HUES64 (cell line): ENCODE measurements around the gene APMAP. TPM values are rescaled to one million over a fixed set of nuclear protein-coding genes. Genes with fewer than 3 reads are reported as not detected.
A peak's percentile ranks its signal among the peaks of the same experiment; 100 is the strongest.

ENCODE experiments used
- H3K27ac ChIP-seq: 2 replicates; pipeline ENCODE4 v1.7.0; 2013; ENCODE audit warnings: low read depth, low read length, inconsistent platforms
- H3K27me3 ChIP-seq: 2 replicates; pipeline ENCODE4 v1.6.1; 2013; ENCODE audit warnings: mild to moderate bottlenecking, low read length; ENCODE audit not compliant: insufficient read depth
- H3K36me3 ChIP-seq: 2 replicates; pipeline ENCODE4 v1.6.1; 2013; ENCODE audit warnings: mild to moderate bottlenecking, low read length; ENCODE audit not compliant: insufficient read depth
- H3K4me1 ChIP-seq: 2 replicates; pipeline ENCODE4 v1.6.1; 2013; ENCODE audit warnings: mild to moderate bottlenecking, low read length, moderate library complexity; ENCODE audit not compliant: insufficient read depth
- H3K4me3 ChIP-seq: 2 replicates; pipeline ENCODE4 v1.5.1; 2013; ENCODE audit warnings: mild to moderate bottlenecking, low read length, moderate library complexity
- H3K9ac ChIP-seq: 2 replicates; pipeline ENCODE4 v1.6.1; 2013; ENCODE audit warnings: mild to moderate bottlenecking, low read depth, low read length
- H3K9me3 ChIP-seq: 2 replicates; pipeline ENCODE4 v1.6.1; 2013; ENCODE audit warnings: low read depth, low read length; ENCODE audit not compliant: insufficient read depth
- WGBS: fragments of 150-250, 120-280 bp; methylation state at CpG from one replicate; pipeline ENCODE4 v1.1.7; 2013; ENCODE audit warnings: missing lambda C conversion rate; 5-methylcytosine and 5-hydroxymethylcytosine counted together
- polyA plus RNA-seq, 2 experiments: library from polyadenylated mRNA; stranded (reverse); fragments of 50-300 nt; gene quantifications; one replicate each; pipeline ENCODE4 v1.2.3, GENCODE V29; 2013

APMAP gene
- polyA plus RNA-seq (2013, experiment 1 of 2) = 47.7 TPM
- 46.9 TPM for polyA plus RNA-seq (2013, experiment 2 of 2)

DNA sequence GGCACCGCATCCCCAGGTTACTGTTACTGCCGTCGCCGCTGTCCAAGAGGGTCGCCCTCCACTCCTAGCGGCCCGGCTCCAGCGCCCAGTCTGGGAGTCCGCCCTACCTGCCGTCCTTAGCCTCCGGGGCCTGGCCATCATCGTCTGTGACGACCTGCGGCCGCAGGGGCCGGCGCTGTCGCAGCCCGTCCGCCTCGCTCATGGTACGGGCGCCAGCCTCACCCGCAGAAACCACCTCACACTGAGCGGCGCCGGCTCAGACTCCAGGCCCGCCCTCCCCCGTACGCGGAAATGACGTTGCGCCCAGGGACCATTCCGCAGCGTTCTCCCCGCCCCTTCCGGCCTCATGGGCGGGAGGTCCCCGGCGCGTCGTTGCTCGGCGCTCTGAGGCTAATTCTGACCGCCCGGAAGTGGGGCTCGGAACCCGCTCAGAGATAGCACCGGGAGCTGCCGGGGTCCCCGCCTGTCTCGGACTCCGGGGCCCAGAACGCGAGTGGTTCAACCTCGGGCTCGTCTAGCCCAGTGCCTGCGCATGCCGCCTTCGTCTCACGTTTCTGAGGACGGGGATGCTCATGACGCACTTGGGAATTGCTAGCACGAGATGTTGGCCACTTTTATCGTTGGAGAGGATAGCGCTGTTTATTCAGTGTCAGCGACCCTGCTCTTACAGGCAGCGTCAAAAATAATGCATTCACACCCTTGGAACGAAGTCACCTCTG lies at the start of gene APMAP:
Gene APMAP (minus strand): TSS at position 265 of the 719 bp plus-strand sequence. CDS start 63 bp downstream, at position 202.
- WGBS = under 1% methylated on average over 69 of the region's 69 CpGs
- H3K9ac ChIP-seq = peak within 1 kb of the TSS; percentile 75
- H3K27ac ChIP-seq = peak within 1 kb of the TSS; percentile 78

DNA sequence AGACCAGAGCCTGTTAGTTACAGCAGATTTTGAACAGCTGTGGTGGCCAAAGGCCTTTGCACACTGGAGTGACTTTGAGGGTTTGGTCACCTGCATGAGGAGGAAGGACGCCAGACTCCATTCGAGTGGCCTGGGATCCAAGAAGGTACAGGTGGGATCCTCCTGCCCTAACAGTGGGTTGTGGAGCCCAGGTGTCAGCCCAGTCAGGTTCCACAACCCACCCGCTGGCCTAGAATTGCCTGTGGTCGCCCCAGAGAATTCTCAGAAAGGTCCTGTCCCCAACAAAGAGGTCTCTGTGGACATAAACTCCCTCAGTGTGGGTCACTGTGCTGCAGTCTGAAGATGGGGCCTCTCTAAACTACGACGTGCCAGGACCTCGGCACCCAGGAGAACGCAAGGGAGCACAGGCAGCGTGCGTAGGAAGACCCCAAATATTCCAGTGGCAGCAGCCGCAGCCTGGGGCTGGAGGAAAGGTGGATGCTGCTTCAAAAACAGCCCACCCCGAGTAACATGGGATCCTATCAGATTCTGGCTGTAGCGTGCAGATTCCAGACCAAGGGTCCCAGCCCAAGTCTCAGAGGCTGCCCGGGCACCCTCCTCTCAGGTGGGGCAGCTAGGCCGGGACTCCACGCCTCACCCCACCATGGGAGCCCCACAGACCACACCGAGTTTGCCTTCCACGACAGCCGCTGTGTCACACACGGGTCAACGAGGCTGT lies 49.4 kb upstream of the APMAP start:
- no peak overlapping the region for H3K27ac ChIP-seq
- H3K4me1 ChIP-seq = no peaks in the 10 kb centered on the region
- WGBS = 93% methylated on average over 21 of the region's 21 CpGs
- no peak overlapping the region for H3K4me3 ChIP-seq
- no peaks in the 10 kb centered on the region for H3K36me3 ChIP-seq
- no peaks in the 10 kb centered on the region for H3K27me3 ChIP-seq
- no peaks in the 10 kb centered on the region for H3K9me3 ChIP-seq
- H3K9ac ChIP-seq = no peak overlapping the region

More for the DNA sequence above, at the start of gene APMAP:
- Histone ChIP-seq H3K4me3 (peak within 1 kb of the TSS; percentile 92), H3K36me3 (no peaks in the 10 kb centered on the region), H3K27me3 (peaks cover 3% of the 10 kb centered on the region; the same call in 1 of the 2 replicates), H3K4me1 (peaks cover 19% of the 10 kb centered on the region), H3K9me3 (no peaks in the 10 kb centered on the region)

GRCh38 chr20:25040438-25040831 lies 47.9 kb upstream of the APMAP start:
- H3K9me3 ChIP-seq = no peaks in the 10 kb centered on the region
- WGBS = 91% methylated on average over 6 of the region's 6 CpGs
- no peaks in the 10 kb centered on the region for H3K36me3 ChIP-seq
- H3K27me3 ChIP-seq = no peaks in the 10 kb centered on the region; the same call in 1 of the 2 replicates
- no peak overlapping the region for H3K4me3 ChIP-seq
- no peaks in the 10 kb centered on the region for H3K4me1 ChIP-seq
- H3K27ac ChIP-seq = no peak overlapping the region
- no peak overlapping the region for H3K9ac ChIP-seq

DNA sequence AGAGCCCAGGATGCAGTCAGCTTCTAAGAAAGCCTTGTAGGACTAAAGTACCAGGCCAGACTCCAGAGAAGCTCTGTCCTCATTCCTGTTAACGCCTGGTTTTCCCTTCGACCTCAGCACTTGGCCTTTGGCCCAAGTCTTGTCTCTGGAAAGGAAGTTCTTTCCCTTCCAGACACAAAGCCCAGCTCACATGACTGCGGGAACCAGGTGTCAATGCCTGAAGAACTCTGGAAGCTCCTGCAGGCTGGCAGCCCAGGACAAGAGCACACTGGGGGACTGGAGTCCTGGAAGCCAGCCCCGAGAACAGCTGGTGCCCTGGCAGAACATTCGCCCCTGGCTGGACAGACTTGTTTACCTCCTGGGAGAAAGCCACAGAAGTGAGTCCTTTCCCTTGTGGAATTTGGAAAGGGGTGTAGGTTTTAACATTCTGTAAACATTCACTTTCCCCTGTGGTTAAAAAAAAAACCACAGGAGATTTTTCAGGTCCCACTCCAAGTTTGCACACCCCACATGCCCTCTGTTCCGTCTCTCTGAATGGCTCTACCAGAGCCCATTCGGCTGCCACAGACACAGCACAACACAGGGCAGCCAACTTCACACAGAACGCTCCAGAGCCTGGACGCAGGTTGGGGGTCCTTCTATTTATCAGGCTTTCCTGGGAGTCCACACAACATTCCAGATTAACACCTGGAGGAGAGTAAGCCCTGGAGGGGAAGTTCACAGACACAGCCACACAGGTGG lies 47.3 kb upstream of the APMAP start:
- H3K4me1 ChIP-seq = no peaks in the 10 kb centered on the region
- H3K4me3 ChIP-seq = no peak overlapping the region
- H3K36me3 ChIP-seq = no peaks in the 10 kb centered on the region
- H3K27ac ChIP-seq = no peak overlapping the region
- no peaks in the 10 kb centered on the region; the same call in 1 of the 2 replicates for H3K27me3 ChIP-seq
- no peaks in the 10 kb centered on the region for H3K9me3 ChIP-seq
- WGBS = 93% methylated on average over 9 of the region's 9 CpGs
- no peak overlapping the region for H3K9ac ChIP-seq

GRCh38 chr20:25038591-25039015 lies 46.1 kb upstream of the APMAP start:
- 88% methylated on average over 6 of the region's 6 CpGs for WGBS
- Histone ChIP-seq H3K9ac (no peak overlapping the region), H3K36me3 (no peaks in the 10 kb centered on the region), H3K27me3 (no peaks in the 10 kb centered on the region; the same call in 1 of the 2 replicates), H3K4me1 (no peaks in the 10 kb centered on the region), H3K27ac (no peak overlapping the region), H3K9me3 (no peaks in the 10 kb centered on the region), H3K4me3 (no peak overlapping the region)

GRCh38 chr20:25038103-25038410 lies 45.5 kb upstream of the APMAP start:
- no peak overlapping the region for H3K27ac ChIP-seq
- no peaks in the 10 kb centered on the region for H3K36me3 ChIP-seq
- no peak overlapping the region for H3K4me3 ChIP-seq
- no peaks in the 10 kb centered on the region for H3K9me3 ChIP-seq
- H3K9ac ChIP-seq = no peak overlapping the region
- peaks cover 2% of the 10 kb centered on the region; the same call in 1 of the 2 replicates for H3K4me1 ChIP-seq
- H3K27me3 ChIP-seq = no peaks in the 10 kb centered on the region; the same call in 1 of the 2 replicates
- 89% methylated on average over 3 of the region's 3 CpGs for WGBS

- no peaks in the 10 kb centered on the region; the same call in 1 of the 2 replicates for H3K27me3 ChIP-seq
- 92% methylated on average over 15 of the region's 15 CpGs for WGBS
- no peak overlapping the region for H3K4me3 ChIP-seq
- peaks cover 3% of the 10 kb centered on the region; the same call in 1 of the 2 replicates for H3K4me1 ChIP-seq
- H3K27ac ChIP-seq = no peak overlapping the region
- H3K9ac ChIP-seq = no peak overlapping the region
- H3K36me3 ChIP-seq = no peaks in the 10 kb centered on the region
- no peaks in the 10 kb centered on the region for H3K9me3 ChIP-seq
Observed at GRCh38 chr20:25037288-25038102, 44.9 kb upstream of the APMAP start.

DNA sequence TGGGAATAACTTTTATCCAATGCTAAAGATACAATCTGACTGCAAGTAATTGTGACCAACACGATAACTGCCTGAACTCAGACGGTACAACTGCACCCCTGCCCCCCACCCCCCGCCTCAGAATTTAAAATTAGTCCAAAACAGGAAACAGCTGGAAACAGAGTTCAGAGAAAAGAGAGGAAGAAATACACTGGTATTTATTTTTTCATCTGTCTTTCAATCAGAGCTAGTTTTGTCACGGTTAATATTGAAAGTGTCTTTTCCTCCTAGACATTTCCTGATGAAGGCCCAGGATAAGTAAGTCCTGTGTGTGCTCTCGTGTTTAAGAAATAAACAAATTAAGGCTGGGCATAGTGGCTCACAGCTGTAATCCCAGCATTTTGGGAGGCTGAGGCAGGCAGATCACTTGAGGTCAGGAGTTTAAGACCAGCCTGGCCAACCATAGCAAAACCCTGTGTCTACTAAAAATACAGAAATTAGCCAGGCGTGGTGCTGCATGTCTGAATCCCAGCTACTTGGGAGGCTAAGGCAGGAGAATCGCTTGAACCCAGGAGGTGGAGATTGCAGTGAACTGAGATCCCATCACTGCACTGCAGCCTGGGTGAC lies 43.9 kb upstream of the APMAP start:
- H3K27ac ChIP-seq = no peak overlapping the region
- 87% methylated on average over 6 of the region's 7 CpGs for WGBS
- no peak overlapping the region for H3K9ac ChIP-seq
- H3K36me3 ChIP-seq = no peaks in the 10 kb centered on the region
- no peaks in the 10 kb centered on the region for H3K9me3 ChIP-seq
- no peaks in the 10 kb centered on the region; the same call in 1 of the 2 replicates for H3K27me3 ChIP-seq
- H3K4me1 ChIP-seq = peaks cover 3% of the 10 kb centered on the region; the same call in 1 of the 2 replicates
- no peak overlapping the region for H3K4me3 ChIP-seq

GRCh38 chr20:25035921-25036320 lies 43.4 kb upstream of the APMAP start:
- no peaks in the 10 kb centered on the region for H3K9me3 ChIP-seq
- H3K4me3 ChIP-seq = no peak overlapping the region
- H3K4me1 ChIP-seq = peaks cover 3% of the 10 kb centered on the region; the same call in 1 of the 2 replicates
- no peaks in the 10 kb centered on the region for H3K36me3 ChIP-seq
- no peak overlapping the region for H3K9ac ChIP-seq
- no peak overlapping the region for H3K27ac ChIP-seq
- WGBS = 81% methylated on average over 4 of the region's 4 CpGs
- peaks cover 2% of the 10 kb centered on the region for H3K27me3 ChIP-seq

DNA sequence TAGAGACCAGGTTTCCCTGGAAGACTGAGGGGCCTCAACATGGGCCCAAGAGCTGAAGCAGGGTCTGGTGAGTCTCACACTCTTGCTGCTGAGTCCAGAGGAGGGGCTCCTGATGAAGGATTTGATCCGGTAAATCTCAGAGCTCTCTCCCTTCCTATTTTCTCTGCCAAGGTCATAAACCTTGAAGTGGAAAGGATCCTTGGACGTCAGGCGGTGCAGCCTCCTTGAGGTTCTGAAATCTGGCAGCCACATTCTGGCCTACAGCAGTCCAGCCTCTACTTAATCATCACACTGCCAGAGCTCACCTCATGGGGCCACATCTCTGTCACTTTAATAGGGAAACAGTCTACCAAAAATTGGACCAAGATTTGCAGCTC lies 41.4 kb upstream of the APMAP start:
- Histone ChIP-seq H3K27me3 (peaks cover 3% of the 10 kb centered on the region), H3K9me3 (no peaks in the 10 kb centered on the region), H3K36me3 (no peaks in the 10 kb centered on the region), H3K4me1 (peaks cover 3% of the 10 kb centered on the region; the same call in 1 of the 2 replicates), H3K27ac (no peak overlapping the region), H3K4me3 (no peak overlapping the region), H3K9ac (no peak overlapping the region)
- 73% methylated on average over 3 of the region's 3 CpGs for WGBS
